ENCODE measurements around the gene CLEC20A. TPM values are rescaled to one million over a fixed set of nuclear protein-coding genes. Genes with fewer than 3 reads are reported as not detected.

The CLEC20A gene
- total RNA-seq, 1 donor from 2014 or later: not detected

DNA sequence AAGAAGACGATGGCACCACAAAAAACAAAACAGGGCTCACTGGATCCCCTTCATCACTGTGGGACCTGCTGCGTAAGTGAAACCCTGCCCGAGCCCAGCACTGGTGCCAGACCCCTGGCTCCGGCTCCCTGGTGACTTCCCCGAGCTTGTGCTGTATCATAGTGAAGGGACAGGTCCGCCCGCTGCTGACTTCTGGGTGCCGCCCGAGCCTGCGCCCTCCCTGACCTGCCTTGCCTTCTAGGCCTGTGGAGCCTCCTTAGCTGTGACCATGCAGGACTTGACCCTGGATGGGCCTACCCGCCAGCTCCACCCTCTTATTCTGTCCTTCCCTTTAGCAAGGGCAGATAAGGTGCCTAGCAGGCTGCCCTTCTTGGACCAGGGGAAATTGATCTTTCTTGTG, 24.0 kb upstream of the CLEC20A start:
- Histone ChIP-seq H3K36me3 (no peaks in the 10 kb centered on the region), H3K4me1 (no peaks in the 10 kb centered on the region), H3K9me3 (no peaks in the 10 kb centered on the region), H3K4me3 (no peak overlapping the region), H3K27ac (no peak overlapping the region), H3K27me3 (ENCODE audit: low read depth) (no peaks in the 10 kb centered on the region)
- TF ChIP-seq, protein P1, sequence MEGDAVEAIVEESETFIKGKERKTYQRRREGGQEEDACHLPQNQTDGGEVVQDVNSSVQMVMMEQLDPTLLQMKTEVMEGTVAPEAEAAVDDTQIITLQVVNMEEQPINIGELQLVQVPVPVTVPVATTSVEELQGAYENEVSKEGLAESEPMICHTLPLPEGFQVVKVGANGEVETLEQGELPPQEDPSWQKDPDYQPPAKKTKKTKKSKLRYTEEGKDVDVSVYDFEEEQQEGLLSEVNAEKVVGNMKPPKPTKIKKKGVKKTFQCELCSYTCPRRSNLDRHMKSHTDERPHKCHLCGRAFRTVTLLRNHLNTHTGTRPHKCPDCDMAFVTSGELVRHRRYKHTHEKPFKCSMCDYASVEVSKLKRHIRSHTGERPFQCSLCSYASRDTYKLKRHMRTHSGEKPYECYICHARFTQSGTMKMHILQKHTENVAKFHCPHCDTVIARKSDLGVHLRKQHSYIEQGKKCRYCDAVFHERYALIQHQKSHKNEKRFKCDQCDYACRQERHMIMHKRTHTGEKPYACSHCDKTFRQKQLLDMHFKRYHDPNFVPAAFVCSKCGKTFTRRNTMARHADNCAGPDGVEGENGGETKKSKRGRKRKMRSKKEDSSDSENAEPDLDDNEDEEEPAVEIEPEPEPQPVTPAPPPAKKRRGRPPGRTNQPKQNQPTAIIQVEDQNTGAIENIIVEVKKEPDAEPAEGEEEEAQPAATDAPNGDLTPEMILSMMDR (IDR thresholded peaks at IDR 0.05): no peak
- ATAC-seq (no peak), DNase-seq (no peak)
- intact Hi-C loops (cut with DNase I): no loop called here

DNA sequence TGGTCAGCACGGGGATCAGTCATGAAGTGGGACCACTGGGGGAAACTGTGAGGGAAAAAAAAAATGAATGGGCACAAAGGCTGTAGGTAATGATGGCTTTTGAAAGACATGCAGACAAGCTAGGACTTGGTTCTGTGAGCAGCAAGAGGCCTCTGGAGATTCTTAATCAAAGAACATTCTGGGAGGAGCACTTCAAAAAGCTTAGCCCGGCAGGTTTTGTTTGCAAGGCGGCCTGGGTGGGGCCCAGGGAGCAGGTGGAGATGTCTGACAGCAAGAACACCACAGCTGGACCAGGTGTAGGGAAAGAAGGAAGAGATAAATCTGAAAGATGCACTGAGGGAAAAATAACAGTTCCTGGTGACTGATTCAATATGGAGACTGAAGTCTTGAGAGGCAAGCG, 22.1 kb upstream of the CLEC20A start:
- Histone ChIP-seq H3K27ac (no peak overlapping the region), H3K36me3 (no peaks in the 10 kb centered on the region), H3K9me3 (no peaks in the 10 kb centered on the region), H3K4me1 (peaks cover 1% of the 10 kb centered on the region), H3K27me3 (ENCODE audit: low read depth) (no peaks in the 10 kb centered on the region), H3K4me3 (no peak overlapping the region)
- TF ChIP-seq, protein P1 (IDR thresholded peaks at IDR 0.05): no peak
- ATAC-seq (no peak), DNase-seq (no peak)
- intact Hi-C loops (cut with DNase I): no loop called here

DNA sequence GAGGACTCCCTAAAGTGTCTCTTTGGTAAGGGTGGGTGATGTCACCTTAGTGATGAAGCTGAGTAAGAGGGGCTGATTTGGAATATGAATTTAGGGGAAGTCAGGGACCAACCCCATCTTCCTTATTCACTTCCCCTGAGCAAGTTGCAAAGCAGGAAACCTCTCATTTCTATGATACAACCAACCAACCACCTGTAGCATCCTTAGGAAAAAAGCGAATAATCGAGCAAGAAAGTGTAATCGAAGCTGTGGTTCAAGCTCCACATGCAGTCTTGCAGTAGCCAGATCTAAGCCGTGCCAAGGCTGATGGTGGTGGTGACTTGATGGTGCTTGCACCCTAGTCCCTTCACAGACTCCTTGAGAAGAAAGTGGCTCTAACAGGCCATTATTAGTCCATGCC, 19.3 kb upstream of the CLEC20A start:
- Histone ChIP-seq H3K27ac (no peak overlapping the region), H3K27me3 (ENCODE audit: low read depth) (no peaks in the 10 kb centered on the region), H3K36me3 (no peaks in the 10 kb centered on the region), H3K9me3 (no peaks in the 10 kb centered on the region), H3K4me3 (no peak overlapping the region), H3K4me1 (peaks cover 5% of the 10 kb centered on the region)
- intact Hi-C loops (cut with DNase I): no loop called here
- TF ChIP-seq, protein P1 (IDR thresholded peaks at IDR 0.05): no peak
- no peak for DNase-seq
- ATAC-seq: no peak

DNA sequence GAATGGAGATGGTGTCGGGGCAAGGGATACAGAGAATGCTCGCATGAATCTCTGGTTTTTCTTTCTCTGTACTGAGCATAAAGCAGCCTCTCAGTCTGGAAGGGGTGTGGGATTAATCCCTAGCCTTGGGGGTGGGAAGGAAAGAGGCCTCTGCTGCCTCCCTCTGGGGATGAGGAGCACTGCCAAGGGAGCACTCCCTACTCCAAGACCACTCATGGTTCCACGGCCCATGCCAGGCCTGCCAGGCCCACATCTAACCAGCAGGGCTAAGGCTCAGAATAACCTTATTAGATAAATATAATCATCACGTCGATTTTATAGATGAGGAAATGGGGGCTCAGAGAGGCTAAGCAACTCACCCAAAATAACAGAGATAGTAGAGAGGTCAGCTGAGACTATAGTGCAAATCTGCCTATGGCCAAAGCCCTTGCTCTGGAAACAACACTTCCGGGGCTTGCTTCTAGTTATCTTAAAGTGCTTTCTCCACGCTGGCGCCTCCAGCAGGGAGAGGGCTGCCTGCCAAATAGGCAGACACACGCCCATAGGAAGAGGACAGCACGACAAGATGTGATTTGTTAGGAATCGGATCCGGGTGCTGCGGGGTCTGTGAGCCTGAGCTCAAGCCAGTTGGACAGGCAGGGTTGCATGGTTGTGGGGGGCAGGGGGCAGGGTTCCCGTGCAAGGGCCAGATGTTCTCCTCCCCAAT, 16.7 kb upstream of the CLEC20A start:
- intact Hi-C loops (cut with DNase I): no loop called here
- no peak for DNase-seq
- H3K27me3 ChIP-seq (ENCODE audit: low read depth): no peaks in the 10 kb centered on the region
- TF ChIP-seq, protein P1 (IDR thresholded peaks at IDR 0.05): no peak
- H3K27ac ChIP-seq: no peak overlapping the region
- no peaks in the 10 kb centered on the region for H3K36me3 ChIP-seq
- no peaks in the 10 kb centered on the region for H3K9me3 ChIP-seq
- no peak overlapping the region for H3K4me3 ChIP-seq
- ATAC-seq: peak; percentile 43 to 53
- peaks cover 5% of the 10 kb centered on the region for H3K4me1 ChIP-seq

DNA sequence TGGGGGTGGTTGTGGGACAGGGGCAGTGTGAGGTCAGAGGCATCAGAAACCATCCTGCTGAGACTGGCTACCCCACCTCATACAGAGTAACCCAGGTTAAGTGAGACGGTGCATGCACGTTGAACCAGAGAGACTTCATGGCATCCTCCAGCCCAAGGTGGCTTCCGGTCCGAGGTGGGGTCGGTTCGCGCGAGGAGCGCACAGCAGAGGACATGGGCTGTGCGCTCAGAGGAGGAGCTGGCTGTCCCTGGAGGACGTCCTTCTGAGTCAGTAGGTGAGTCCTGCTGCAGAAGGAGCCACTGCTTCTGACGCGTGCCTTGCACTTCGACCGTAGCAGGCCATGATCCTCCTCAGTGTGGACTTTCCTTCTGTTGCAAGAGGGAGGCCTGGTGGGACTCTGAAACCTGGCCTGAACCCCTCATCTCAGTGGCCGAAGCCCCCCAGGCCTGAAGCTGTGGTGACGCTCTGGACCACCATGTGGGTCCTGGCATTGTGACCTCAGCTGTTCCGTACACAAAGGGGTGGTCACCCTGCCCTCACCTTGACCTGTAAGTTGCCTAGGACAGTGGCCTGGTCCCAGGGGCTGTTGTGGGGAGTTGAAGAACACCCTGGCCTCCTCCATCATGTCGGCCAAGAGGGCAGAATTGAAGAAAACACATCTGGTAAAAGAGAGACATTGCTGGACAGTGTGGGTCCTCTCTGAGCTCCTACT, 16.0 kb upstream of the CLEC20A start, which contains the start of gene TEX35:
Gene TEX35 (plus strand): TSS at position 544 of the 712 bp plus-strand sequence. CDS start 80 bp downstream, at position 624.
- intact Hi-C loops (cut with DNase I): no loop called here
- ATAC-seq: peak in 1 of 2 donors; percentile 8
- H3K4me1 ChIP-seq: peaks cover 5% of the 10 kb centered on the region

More for the DNA sequence above, 16.0 kb upstream of the CLEC20A start, which contains the start of gene TEX35:
- Histone ChIP-seq H3K9me3 (no peaks in the 10 kb centered on the region), H3K27ac (no peak within 1 kb of the TSS), H3K4me3 (no peak within 1 kb of the TSS), H3K36me3 (no peaks in the 10 kb centered on the region), H3K27me3 (ENCODE audit: low read depth) (no peaks in the 10 kb centered on the region)
- no peak for DNase-seq
- TF ChIP-seq, protein P1 (IDR thresholded peaks at IDR 0.05): no peak

Data from lower lobe of right lung (tissue), 2 donors.